K562 (cell line): Measurements from ENCODE around the gene RPAIN. TPM values are rescaled to one million over a fixed set of nuclear protein-coding genes. Genes with fewer than 3 reads are reported as not detected.
A peak's percentile ranks its signal among the peaks of the same experiment; 100 is the strongest.

Experiments
- FOS ChIP-seq: IDR thresholded peaks from 3 replicates; pipeline ENCODE4 v1.6.1; 2011; ENCODE audit not compliant: insufficient read length; ENCODE audit errors: extremely low read depth
- FUS ChIP-seq: fragments of 200-400 bp; formaldehyde crosslinking; optimal IDR thresholded peaks from 2 replicates; pipeline ENCODE3; 2017; ENCODE audit warnings: low read depth, low read length
- KDM5B ChIP-seq: fragments of 200-600 bp; sonication (generic); IDR thresholded peaks from 2 replicates; pipeline ENCODE4 v1.6.1; 2012; ENCODE audit warnings: low read depth, mild to moderate bottlenecking, moderate library complexity, low read length, control low read depth, inconsistent platforms; ENCODE audit not compliant: insufficient replicate concordance
- L3MBTL2 ChIP-seq: fragments of 450-650 bp; IDR thresholded peaks from 2 replicates; pipeline ENCODE4 v1.6.1; 2016; ENCODE audit warnings: mild to moderate bottlenecking, moderate library complexity
- MAZ ChIP-seq, 2 experiments: fragments of 450-650 bp in 1 of 2; sonication (generic) in 1 of 2; formaldehyde crosslinking; IDR thresholded peaks in 1 of 2; conservative IDR thresholded peaks in 1 of 2; 2 replicates each; pipeline versions ENCODE4 v1.4.0 to v1.5.0; 2020; ENCODE audit warnings: mild to moderate bottlenecking in 1 of 2, missing genetic modification reagents in 1 of 2
- MTF1 ChIP-seq: fragments of 250-450 bp; sonication (Bioruptor Pico); IDR thresholded peaks from 2 replicates; pipeline ENCODE4 v1.9.0; 2021; ENCODE audit warnings: moderate library complexity, mild to moderate bottlenecking, inconsistent platforms, borderline replicate concordance
- NR2C2 ChIP-seq, 2 experiments: fragments of 200-800 bp in 1 of 2; sonication (Bioruptor generic) in 1 of 2; sonication (generic) in 1 of 2; formaldehyde crosslinking in 1 of 2; IDR thresholded peaks; 2 replicates each; pipeline versions ENCODE4 v1.6.1 to v1.8.0; 2016 to 2022; ENCODE audit warnings: mild to moderate bottlenecking in 1 of 2, missing compliant biosample characterization in 1 of 2, missing genetic modification characterization in 1 of 2, missing genetic modification reagents in 1 of 2
- STAT6 ChIP-seq: sonication (generic); formaldehyde crosslinking; IDR thresholded peaks from 2 replicates; pipeline ENCODE4 v1.8.1; 2023; ENCODE audit warnings: mild to moderate bottlenecking, missing genetic modification reagents
- TBL1XR1 ChIP-seq, 2 experiments: IDR thresholded peaks; 2 replicates each; pipeline ENCODE4 v1.6.1; 2012; ENCODE audit warnings: improper control_type of control experiment in 2 of 2, low read length in 2 of 2, mild to moderate bottlenecking in 1 of 2
- ZBTB9 ChIP-seq: fragments of 450-650 bp; formaldehyde crosslinking; IDR thresholded peaks from 2 replicates; pipeline ENCODE4 v1.4.0; 2020; ENCODE audit warnings: mild to moderate bottlenecking, moderate library complexity
- ZNF12 ChIP-seq: sonication (generic); formaldehyde crosslinking; IDR thresholded peaks from 2 replicates; pipeline ENCODE4 v1.4.0; 2020; ENCODE audit warnings: mild to moderate bottlenecking, missing genetic modification reagents
- ZNF407 ChIP-seq: fragments of 450-650 bp; IDR thresholded peaks from 2 replicates; pipeline ENCODE4 v1.6.1; 2016; ENCODE audit warnings: low read depth
- polyA plus RNA-seq, 8 experiments: library from polyadenylated mRNA; depleted of rRNA in 4 of 8; stranded (reverse) in 5 of 8; unstranded in 3 of 8; fragments of >200 nt; fragmentation: Nextera tagmentation in 2 of 8; fragmentation: Illumina TruSeq in 1 of 8; extraction: Ambion mirVana in 2 of 8; extraction: Trizol in 1 of 8; gene quantifications; 2 replicates each; pipeline versions ENCODE4 v1.2.1 to v1.2.3, GENCODE V29; 2011 to 2014; ENCODE audit warnings: inconsistent platforms in 1 of 8, missing spikeins in 1 of 8
- total RNA-seq, 7 experiments: library from RNA; depleted of rRNA in 6 of 7; stranded (reverse); fragments of >200 nt in 6 of 7; fragmentation: Illumina TruSeq in 2 of 7; extraction: Trizol in 2 of 7; gene quantifications; 2 replicates each; pipeline versions ENCODE4 v1.2.1 to v1.2.3, GENCODE V29; 2011 to 2021; ENCODE audit warnings: low replicate concordance in 1 of 7

Gene RPAIN
- total and polyA plus RNA-seq, 9 of the 15 experiments (the other 6 are each of a cell fraction or from before 2014, with no cell fraction given) = 27.3 to 63.7 (median 38.5) TPM

GRCh38 chr17:5419356-5419958 lies 525 bp upstream of the RPAIN start, which contains the start of gene NUP88 (continued):
- TF ChIP-seq ZNF407 (0 out of 2 replicates have a peak, but pooled peaks have one; percentile 28), FUS (no peak), L3MBTL2 (peak; percentile 97), NR2C2 (CRISPR knock-in tag; IDR thresholded peaks at IDR 0.05) (peak; percentile 76; the same call in 1 of the 2 replicates), NR2C2 (tag; IDR thresholded peaks at IDR 0.05) (peak; percentile 92), ZNF12 (CRISPR knock-in tag) (no peak), TBL1XR1 (IDR thresholded peaks at IDR 0.05; ENCODE audit: low read length in 2 of 2) (no peak), ZBTB9 (CRISPR knock-in tag) (0 out of 2 replicates have a peak, but pooled peaks have one; percentile 32), MAZ (CRISPR knock-in tag; conservative IDR thresholded peaks at IDR 0.05 in 1 of 2, IDR thresholded peaks at IDR 0.05 in 1 of 2) (peak; percentile 18 to 24; a peak in 3 of 4 replicates), STAT6 (0 out of 2 replicates have a peak, but pooled peaks have one; percentile 72), MTF1 (CRISPR knock-in tag) (no peak), FOS (peak; percentile 74), KDM5B (peak; percentile 79)
